WTC11 (cell line): ENCODE measurements around the gene STRADA. TPM values are rescaled to one million over a fixed set of nuclear protein-coding genes. Genes with fewer than 3 reads are reported as not detected.

Source experiments
- ATAC-seq: fragments of 200-7000 bp; cut with Tn5 transposase; 2 replicates; pipeline ENCODE4 v1.10.0; 2021; ENCODE audit warnings: mild to moderate bottlenecking, moderate library complexity
- CTCF ChIA-PET: fragments of 300-600 bp; sonication (Branson Sonifier 250); formaldehyde crosslinking; loops from one replicate; lab custom pipeline; 2021; ENCODE audit warnings: antibody characterized with exemption; lab: Charles Lee
- POLR2A ChIA-PET: fragments of 350-600 bp; sonication (Branson Sonifier 250); formaldehyde crosslinking; loops from one replicate; lab custom pipeline; 2021; ENCODE audit warnings: antibody characterized with exemption; lab: Charles Lee
- DNase-seq: peaks from one replicate; pipeline ENCODE4 v3.0.0; 2021; ENCODE audit warnings: low spot score
- H3K27ac Mint-ChIP-seq: 2 replicates; pipeline ENCODE4 v1.8.0; 2021; ENCODE audit warnings: mixed read lengths
- H3K27me3 Mint-ChIP-seq: 2 replicates; pipeline ENCODE4 v1.8.0; 2021; ENCODE audit warnings: low read depth, mild to moderate bottlenecking, moderate library complexity, mixed read lengths
- H3K36me3 Mint-ChIP-seq: 2 replicates; pipeline ENCODE4 v1.8.0; 2021; ENCODE audit warnings: mixed read lengths
- H3K4me1 Mint-ChIP-seq: 2 replicates; pipeline ENCODE4 v1.8.0; 2022; ENCODE audit warnings: mixed read lengths
- H3K4me3 Mint-ChIP-seq: 2 replicates; pipeline ENCODE4 v1.8.0; 2021; ENCODE audit warnings: mild to moderate bottlenecking, moderate library complexity, mixed read lengths
- H3K9me3 Mint-ChIP-seq: 2 replicates; pipeline ENCODE4 v1.8.0; 2021; ENCODE audit warnings: mixed read lengths
- ATF2 ChIP-seq: sonication (generic); formaldehyde crosslinking; IDR thresholded peaks from 2 replicates; pipeline ENCODE4 v1.8.1; 2022; ENCODE audit warnings: low read depth, missing genetic modification reagents, borderline replicate concordance
- CDX4 ChIP-seq: fragments of 250-450 bp; sonication (Bioruptor Pico); IDR thresholded peaks from 2 replicates; pipeline ENCODE4 v1.9.0; 2021; ENCODE audit warnings: moderate library complexity, mild to moderate bottlenecking, inconsistent platforms, borderline replicate concordance
- ELF4 ChIP-seq: sonication (generic); formaldehyde crosslinking; IDR thresholded peaks from 2 replicates; pipeline ENCODE4 v1.8.1; 2022; ENCODE audit warnings: low read depth, mild to moderate bottlenecking, moderate library complexity, missing genetic modification reagents
- ETV6 ChIP-seq: sonication (generic); formaldehyde crosslinking; IDR thresholded peaks from 2 replicates; pipeline ENCODE4 v1.8.1; 2022; ENCODE audit warnings: mild to moderate bottlenecking, missing genetic modification reagents
- FOXJ3 ChIP-seq: sonication (generic); formaldehyde crosslinking; IDR thresholded peaks from 2 replicates; pipeline ENCODE4 v1.9.0; 2021; ENCODE audit warnings: missing genetic modification reagents, mild to moderate bottlenecking, borderline replicate concordance
- IRF2 ChIP-seq: sonication (generic); formaldehyde crosslinking; IDR thresholded peaks from 2 replicates; pipeline ENCODE4 v1.8.0; 2022; ENCODE audit warnings: low read depth, missing genetic modification reagents, borderline replicate concordance
- KAT7 ChIP-seq: sonication (generic); formaldehyde crosslinking; IDR thresholded peaks from 2 replicates; pipeline ENCODE4 v1.8.1; 2023; ENCODE audit warnings: missing genetic modification reagents, mild to moderate bottlenecking, borderline replicate concordance
- OVOL2 ChIP-seq: fragments of 250-450 bp; sonication (Bioruptor Pico); IDR thresholded peaks from 2 replicates; pipeline ENCODE4 v1.9.0; 2021; ENCODE audit warnings: mild to moderate bottlenecking, borderline replicate concordance
- PRRX2 ChIP-seq: fragments of 250-450 bp; sonication (Bioruptor Pico); IDR thresholded peaks from 2 replicates; pipeline ENCODE4 v1.8.0; 2021; ENCODE audit warnings: mild to moderate bottlenecking
- TCF7 ChIP-seq: sonication (generic); formaldehyde crosslinking; IDR thresholded peaks from 2 replicates; pipeline ENCODE4 v1.8.0; 2022; ENCODE audit warnings: mild to moderate bottlenecking, low read depth, missing genetic modification reagents, moderate library complexity
- TP53 ChIP-seq: sonication (generic); formaldehyde crosslinking; IDR thresholded peaks from 2 replicates; pipeline ENCODE4 v1.8.1; 2023; ENCODE audit warnings: mild to moderate bottlenecking, missing genetic modification reagents
- ZNF263 ChIP-seq: sonication (generic); formaldehyde crosslinking; IDR thresholded peaks from 2 replicates; pipeline ENCODE4 v1.8.1; 2022; ENCODE audit warnings: low read depth, mild to moderate bottlenecking, moderate library complexity, missing genetic modification reagents
- ZNF396 ChIP-seq: fragments of 250-450 bp; sonication (Bioruptor Pico); IDR thresholded peaks from 2 replicates; pipeline ENCODE4 v1.8.0; 2021; ENCODE audit warnings: mild to moderate bottlenecking, moderate library complexity, borderline replicate concordance
- ZNF423 ChIP-seq: fragments of 250-450 bp; sonication (Bioruptor Pico); IDR thresholded peaks from 2 replicates; pipeline ENCODE4 v2.1.2; 2022; ENCODE audit warnings: mild to moderate bottlenecking, moderate library complexity
- total RNA-seq: library from RNA; stranded (reverse); gene quantifications from 3 replicates; pipeline ENCODE4 v1.2.3, GENCODE V29; 2021
- TF ChIP-seq, protein P1 (sequence below): sonication (generic); formaldehyde crosslinking; IDR thresholded peaks from 2 replicates; pipeline ENCODE4 v1.8.1; 2022; ENCODE audit warnings: low read depth, mild to moderate bottlenecking, moderate library complexity, missing genetic modification reagents, borderline replicate concordance
- TF ChIP-seq, protein P2 (sequence below): sonication (generic); formaldehyde crosslinking; IDR thresholded peaks from 2 replicates; pipeline ENCODE4 v1.8.0; 2023; ENCODE audit warnings: missing genetic modification reagents, mild to moderate bottlenecking, borderline replicate concordance
- TF ChIP-seq, protein P3 (sequence below): sonication (generic); formaldehyde crosslinking; IDR thresholded peaks from 2 replicates; pipeline ENCODE4 v1.8.1; 2023; ENCODE audit warnings: mild to moderate bottlenecking, missing genetic modification reagents, moderate library complexity
- TF ChIP-seq, protein P4 (sequence below): sonication (generic); formaldehyde crosslinking; conservative IDR thresholded peaks from 2 replicates; pipeline ENCODE4 v1.8.1; 2023; ENCODE audit warnings: mild to moderate bottlenecking, low read depth, missing genetic modification reagents, moderate library complexity
- TF ChIP-seq, protein P5 (sequence below): sonication (generic); formaldehyde crosslinking; IDR thresholded peaks from 2 replicates; pipeline ENCODE4 v1.8.0; 2023; ENCODE audit warnings: missing genetic modification reagents

STRADA gene
- total RNA-seq, 1 experiment from 2014 or later: 36.6 TPM

GRCh38 chr17:63680700-63681099 lies 60.9 kb downstream of the STRADA start:
- Mint-ChIP-seq H3K9me3 (no peaks in the 10 kb centered on the region), H3K27me3 (no peaks in the 10 kb centered on the region), H3K27ac (no peak overlapping the region), H3K4me3 (no peak overlapping the region), H3K4me1 (peaks cover 19% of the 10 kb centered on the region)
- ChIA-PET CTCF (interaction anchor here (1.2 to 3.5 kb wide), 4 partner anchors 13 to 69 kb away, joined by 4 to 22 read pairs (median 11); no protein-coding TSS in a partner anchor), POLR2A (no interaction called here)
- DNase-seq (no peak), ATAC-seq (no peak)
- TF ChIP-seq KAT7 (CRISPR knock-in tag): no peak
- TF ChIP-seq, protein P1, sequence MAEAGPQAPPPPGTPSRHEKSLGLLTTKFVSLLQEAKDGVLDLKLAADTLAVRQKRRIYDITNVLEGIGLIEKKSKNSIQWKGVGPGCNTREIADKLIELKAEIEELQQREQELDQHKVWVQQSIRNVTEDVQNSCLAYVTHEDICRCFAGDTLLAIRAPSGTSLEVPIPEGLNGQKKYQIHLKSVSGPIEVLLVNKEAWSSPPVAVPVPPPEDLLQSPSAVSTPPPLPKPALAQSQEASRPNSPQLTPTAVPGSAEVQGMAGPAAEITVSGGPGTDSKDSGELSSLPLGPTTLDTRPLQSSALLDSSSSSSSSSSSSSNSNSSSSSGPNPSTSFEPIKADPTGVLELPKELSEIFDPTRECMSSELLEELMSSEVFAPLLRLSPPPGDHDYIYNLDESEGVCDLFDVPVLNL: no peak
- TF ChIP-seq CDX4 (CRISPR knock-in tag): no peak
- TF ChIP-seq, protein P2, sequence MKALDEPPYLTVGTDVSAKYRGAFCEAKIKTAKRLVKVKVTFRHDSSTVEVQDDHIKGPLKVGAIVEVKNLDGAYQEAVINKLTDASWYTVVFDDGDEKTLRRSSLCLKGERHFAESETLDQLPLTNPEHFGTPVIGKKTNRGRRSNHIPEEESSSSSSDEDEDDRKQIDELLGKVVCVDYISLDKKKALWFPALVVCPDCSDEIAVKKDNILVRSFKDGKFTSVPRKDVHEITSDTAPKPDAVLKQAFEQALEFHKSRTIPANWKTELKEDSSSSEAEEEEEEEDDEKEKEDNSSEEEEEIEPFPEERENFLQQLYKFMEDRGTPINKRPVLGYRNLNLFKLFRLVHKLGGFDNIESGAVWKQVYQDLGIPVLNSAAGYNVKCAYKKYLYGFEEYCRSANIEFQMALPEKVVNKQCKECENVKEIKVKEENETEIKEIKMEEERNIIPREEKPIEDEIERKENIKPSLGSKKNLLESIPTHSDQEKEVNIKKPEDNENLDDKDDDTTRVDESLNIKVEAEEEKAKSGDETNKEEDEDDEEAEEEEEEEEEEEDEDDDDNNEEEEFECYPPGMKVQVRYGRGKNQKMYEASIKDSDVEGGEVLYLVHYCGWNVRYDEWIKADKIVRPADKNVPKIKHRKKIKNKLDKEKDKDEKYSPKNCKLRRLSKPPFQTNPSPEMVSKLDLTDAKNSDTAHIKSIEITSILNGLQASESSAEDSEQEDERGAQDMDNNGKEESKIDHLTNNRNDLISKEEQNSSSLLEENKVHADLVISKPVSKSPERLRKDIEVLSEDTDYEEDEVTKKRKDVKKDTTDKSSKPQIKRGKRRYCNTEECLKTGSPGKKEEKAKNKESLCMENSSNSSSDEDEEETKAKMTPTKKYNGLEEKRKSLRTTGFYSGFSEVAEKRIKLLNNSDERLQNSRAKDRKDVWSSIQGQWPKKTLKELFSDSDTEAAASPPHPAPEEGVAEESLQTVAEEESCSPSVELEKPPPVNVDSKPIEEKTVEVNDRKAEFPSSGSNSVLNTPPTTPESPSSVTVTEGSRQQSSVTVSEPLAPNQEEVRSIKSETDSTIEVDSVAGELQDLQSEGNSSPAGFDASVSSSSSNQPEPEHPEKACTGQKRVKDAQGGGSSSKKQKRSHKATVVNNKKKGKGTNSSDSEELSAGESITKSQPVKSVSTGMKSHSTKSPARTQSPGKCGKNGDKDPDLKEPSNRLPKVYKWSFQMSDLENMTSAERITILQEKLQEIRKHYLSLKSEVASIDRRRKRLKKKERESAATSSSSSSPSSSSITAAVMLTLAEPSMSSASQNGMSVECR (CRISPR knock-in tag): no peak
- no peak for TF ChIP-seq FOXJ3 (CRISPR knock-in tag)
- TF ChIP-seq, protein P3, sequence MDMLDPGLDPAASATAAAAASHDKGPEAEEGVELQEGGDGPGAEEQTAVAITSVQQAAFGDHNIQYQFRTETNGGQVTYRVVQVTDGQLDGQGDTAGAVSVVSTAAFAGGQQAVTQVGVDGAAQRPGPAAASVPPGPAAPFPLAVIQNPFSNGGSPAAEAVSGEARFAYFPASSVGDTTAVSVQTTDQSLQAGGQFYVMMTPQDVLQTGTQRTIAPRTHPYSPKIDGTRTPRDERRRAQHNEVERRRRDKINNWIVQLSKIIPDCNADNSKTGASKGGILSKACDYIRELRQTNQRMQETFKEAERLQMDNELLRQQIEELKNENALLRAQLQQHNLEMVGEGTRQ: no peak
- no peak for TF ChIP-seq IRF2 (CRISPR knock-in tag)
- TF ChIP-seq OVOL2 (CRISPR knock-in tag): no peak
- no peak for TF ChIP-seq TP53 (CRISPR knock-in tag)
- no peak for TF ChIP-seq ZNF263 (CRISPR knock-in tag)
- no peak for TF ChIP-seq TCF7 (CRISPR knock-in tag)
- TF ChIP-seq, protein P4, sequence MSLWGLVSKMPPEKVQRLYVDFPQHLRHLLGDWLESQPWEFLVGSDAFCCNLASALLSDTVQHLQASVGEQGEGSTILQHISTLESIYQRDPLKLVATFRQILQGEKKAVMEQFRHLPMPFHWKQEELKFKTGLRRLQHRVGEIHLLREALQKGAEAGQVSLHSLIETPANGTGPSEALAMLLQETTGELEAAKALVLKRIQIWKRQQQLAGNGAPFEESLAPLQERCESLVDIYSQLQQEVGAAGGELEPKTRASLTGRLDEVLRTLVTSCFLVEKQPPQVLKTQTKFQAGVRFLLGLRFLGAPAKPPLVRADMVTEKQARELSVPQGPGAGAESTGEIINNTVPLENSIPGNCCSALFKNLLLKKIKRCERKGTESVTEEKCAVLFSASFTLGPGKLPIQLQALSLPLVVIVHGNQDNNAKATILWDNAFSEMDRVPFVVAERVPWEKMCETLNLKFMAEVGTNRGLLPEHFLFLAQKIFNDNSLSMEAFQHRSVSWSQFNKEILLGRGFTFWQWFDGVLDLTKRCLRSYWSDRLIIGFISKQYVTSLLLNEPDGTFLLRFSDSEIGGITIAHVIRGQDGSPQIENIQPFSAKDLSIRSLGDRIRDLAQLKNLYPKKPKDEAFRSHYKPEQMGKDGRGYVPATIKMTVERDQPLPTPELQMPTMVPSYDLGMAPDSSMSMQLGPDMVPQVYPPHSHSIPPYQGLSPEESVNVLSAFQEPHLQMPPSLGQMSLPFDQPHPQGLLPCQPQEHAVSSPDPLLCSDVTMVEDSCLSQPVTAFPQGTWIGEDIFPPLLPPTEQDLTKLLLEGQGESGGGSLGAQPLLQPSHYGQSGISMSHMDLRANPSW (CRISPR knock-in tag): no peak
- TF ChIP-seq, all 79 proteins: peak for 0
- peaks cover 11% of the 10 kb centered on the region for H3K36me3 Mint-ChIP-seq

DNA sequence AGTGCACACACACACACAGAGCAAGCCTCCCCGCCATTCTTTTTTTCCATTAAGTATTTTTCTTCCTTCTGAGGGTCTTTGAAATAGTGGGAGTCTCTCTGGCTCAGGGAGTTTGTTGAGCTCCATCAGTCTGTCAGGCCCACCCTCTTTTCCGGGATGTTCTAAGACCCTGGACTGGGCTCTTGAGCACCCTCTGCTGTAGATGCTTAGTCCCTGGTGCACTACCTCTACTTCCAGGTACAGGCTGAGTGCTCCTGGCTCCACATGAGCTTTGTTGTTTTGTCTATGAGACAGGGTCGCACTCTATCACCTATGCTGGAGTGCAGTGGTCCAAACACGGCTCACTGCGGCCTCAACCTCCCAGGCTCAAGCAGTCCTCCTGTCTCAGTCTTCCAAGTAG lies 62.4 kb downstream of the STRADA start:
- ATAC-seq (peak; percentile 83), DNase-seq (no peak)
- H3K36me3 Mint-ChIP-seq: peaks cover 11% of the 10 kb centered on the region
- H3K27ac Mint-ChIP-seq: no peak overlapping the region
- H3K4me3 Mint-ChIP-seq: no peak overlapping the region
- ChIA-PET POLR2A (interaction anchor here (0.5 to 1.1 kb wide), 5 partner anchors 21 to 253 kb away, joined by 3 to 7 read pairs (median 3); partner anchors contain the start of genes LIMD2 and MAP3K3), CTCF (interaction anchor here (0.6 to 3.5 kb wide), 32 partner anchors 9 to 499 kb away, joined by 3 to 31 read pairs (median 6); partner anchors contain the start of genes DCAF7 and MAP3K3)
- no peaks in the 10 kb centered on the region for H3K9me3 Mint-ChIP-seq
- H3K4me1 Mint-ChIP-seq: peaks cover 33% of the 10 kb centered on the region
- H3K27me3 Mint-ChIP-seq: no peaks in the 10 kb centered on the region
- TF ChIP-seq ETV6 (CRISPR knock-in tag): no peak
- TF ChIP-seq, protein P4 (CRISPR knock-in tag): no peak
- TF ChIP-seq, protein P5, sequence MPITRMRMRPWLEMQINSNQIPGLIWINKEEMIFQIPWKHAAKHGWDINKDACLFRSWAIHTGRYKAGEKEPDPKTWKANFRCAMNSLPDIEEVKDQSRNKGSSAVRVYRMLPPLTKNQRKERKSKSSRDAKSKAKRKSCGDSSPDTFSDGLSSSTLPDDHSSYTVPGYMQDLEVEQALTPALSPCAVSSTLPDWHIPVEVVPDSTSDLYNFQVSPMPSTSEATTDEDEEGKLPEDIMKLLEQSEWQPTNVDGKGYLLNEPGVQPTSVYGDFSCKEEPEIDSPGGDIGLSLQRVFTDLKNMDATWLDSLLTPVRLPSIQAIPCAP: no peak
- TF ChIP-seq ZNF396 (CRISPR knock-in tag): no peak
- no peak for TF ChIP-seq TCF7 (CRISPR knock-in tag)
- no peak for TF ChIP-seq ELF4 (CRISPR knock-in tag)
- no peak for TF ChIP-seq ATF2 (CRISPR knock-in tag)
- TF ChIP-seq PRRX2 (CRISPR knock-in tag): no peak
- TF ChIP-seq ZNF423 (CRISPR knock-in tag): no peak
